B cell (primary cell): ENCODE data around the gene DDT. TPM values are rescaled to one million over a fixed set of nuclear protein-coding genes. Genes with fewer than 3 reads are reported as not detected.

Experiments used
- polyA plus RNA-seq: library from polyadenylated mRNA; depleted of rRNA; stranded (reverse); fragments of >200 nt; gene quantifications from 2 replicates; pipeline ENCODE4 v1.2.3, GENCODE V29; 2012
- total RNA-seq, 2 donors: library from RNA; stranded (reverse); fragments of 120-200 nt in 1 of 2; gene quantifications; 1 replicate in 1 of 2; 2 replicates in 1 of 2; pipeline versions ENCODE4 v1.2.3 to v1.2.4, GENCODE V29; 2013 to 2022

DDT gene
- total and polyA plus RNA-seq, 2 donors (not counting 1 experiment from before 2014, with no cell fraction given): 105 to 142 TPM

Other genes starting within 250 kb of the DDT start
- 8.3 and 9.6 TPM in 2 replicates for gene ZNF70, start 223.3 kb downstream of the DDT start, total RNA-seq
- gene ZNF70, start 223.3 kb downstream of the DDT start, polyA plus RNA-seq: 2.1 and 2.9 TPM in 2 replicates
- gene VPREB3, start 220.0 kb downstream of the DDT start, total RNA-seq: 73.0 and 92.7 TPM in 2 replicates
- gene VPREB3, start 220.0 kb downstream of the DDT start, polyA plus RNA-seq: 402 and 461 TPM in 2 replicates
- gene C22orf15, start 211.5 kb downstream of the DDT start, total RNA-seq: 0.81 and 1.0 TPM in 2 replicates
- gene C22orf15, start 211.5 kb downstream of the DDT start, polyA plus RNA-seq: 0.30 and 0.61 TPM in 2 replicates
- gene CHCHD10, start 206.5 kb downstream of the DDT start, total RNA-seq: 54.0 and 57.2 TPM in 2 replicates
- gene CHCHD10, start 206.5 kb downstream of the DDT start, polyA plus RNA-seq: 67.1 and 124 TPM in 2 replicates
- gene MMP11, start 201.6 kb downstream of the DDT start, total RNA-seq: 11.6 and 14.8 TPM in 2 replicates
- gene MMP11, start 201.6 kb downstream of the DDT start, polyA plus RNA-seq: 19.0 and 21.7 TPM in 2 replicates
- gene SMARCB1, start 187.5 kb downstream of the DDT start, total RNA-seq: 179 and 187 TPM in 2 replicates
- 121 and 190 TPM in 2 replicates for gene SMARCB1, start 187.5 kb downstream of the DDT start, polyA plus RNA-seq
- gene DERL3, start 135.4 kb downstream of the DDT start, total RNA-seq: 74.1 and 77.0 TPM in 2 replicates
- gene DERL3, start 135.4 kb downstream of the DDT start, polyA plus RNA-seq: 98.8 and 142 TPM in 2 replicates
- 54.3 and 61.5 TPM in 2 replicates for gene SLC2A11, start 116.6 kb downstream of the DDT start, total RNA-seq
- 38.6 and 43.0 TPM in 2 replicates for gene SLC2A11, start 116.6 kb downstream of the DDT start, polyA plus RNA-seq
- 125 and 143 TPM in 2 replicates for gene MIF, start 80.1 kb downstream of the DDT start, total RNA-seq
- 137 and 272 TPM in 2 replicates for gene MIF, start 80.1 kb downstream of the DDT start, polyA plus RNA-seq
- gene GSTT2B, start 13.2 kb downstream of the DDT start, total RNA-seq: not detected in 2 replicates
- not detected in 2 replicates for gene GSTT2B, start 13.2 kb downstream of the DDT start, polyA plus RNA-seq
- 4.1 and 5.0 TPM in 2 replicates for gene DDTL, start 7.6 kb downstream of the DDT start, total RNA-seq
- gene DDTL, start 7.6 kb downstream of the DDT start, polyA plus RNA-seq: not detected in 2 replicates
- gene GSTT2, start 5.7 kb upstream of the DDT start, total RNA-seq: not detected in 2 replicates
- not detected in 2 replicates for gene GSTT2, start 5.7 kb upstream of the DDT start, polyA plus RNA-seq
- gene GSTT4, start 31.0 kb upstream of the DDT start, total RNA-seq: not detected in 2 replicates
- gene GSTT4, start 31.0 kb upstream of the DDT start, polyA plus RNA-seq: not detected in 2 replicates
- 95.1 and 103 TPM in 2 replicates for gene CABIN1, start 36.9 kb upstream of the DDT start, total RNA-seq
- 37.1 and 43.6 TPM in 2 replicates for gene CABIN1, start 36.9 kb upstream of the DDT start, polyA plus RNA-seq
- gene SUSD2, start 207.0 kb upstream of the DDT start, total RNA-seq: 0.30 and 0.44 TPM in 2 replicates
- 0.48 and 0.81 TPM in 2 replicates for gene SUSD2, start 207.0 kb upstream of the DDT start, polyA plus RNA-seq